ENCODE results near the gene HAUS7.

The HAUS7 gene

GRCh38 chrX:153505361-153505760, 35.0 kb upstream of the HAUS7 start:
- TF ChIP-seq, protein P1, sequence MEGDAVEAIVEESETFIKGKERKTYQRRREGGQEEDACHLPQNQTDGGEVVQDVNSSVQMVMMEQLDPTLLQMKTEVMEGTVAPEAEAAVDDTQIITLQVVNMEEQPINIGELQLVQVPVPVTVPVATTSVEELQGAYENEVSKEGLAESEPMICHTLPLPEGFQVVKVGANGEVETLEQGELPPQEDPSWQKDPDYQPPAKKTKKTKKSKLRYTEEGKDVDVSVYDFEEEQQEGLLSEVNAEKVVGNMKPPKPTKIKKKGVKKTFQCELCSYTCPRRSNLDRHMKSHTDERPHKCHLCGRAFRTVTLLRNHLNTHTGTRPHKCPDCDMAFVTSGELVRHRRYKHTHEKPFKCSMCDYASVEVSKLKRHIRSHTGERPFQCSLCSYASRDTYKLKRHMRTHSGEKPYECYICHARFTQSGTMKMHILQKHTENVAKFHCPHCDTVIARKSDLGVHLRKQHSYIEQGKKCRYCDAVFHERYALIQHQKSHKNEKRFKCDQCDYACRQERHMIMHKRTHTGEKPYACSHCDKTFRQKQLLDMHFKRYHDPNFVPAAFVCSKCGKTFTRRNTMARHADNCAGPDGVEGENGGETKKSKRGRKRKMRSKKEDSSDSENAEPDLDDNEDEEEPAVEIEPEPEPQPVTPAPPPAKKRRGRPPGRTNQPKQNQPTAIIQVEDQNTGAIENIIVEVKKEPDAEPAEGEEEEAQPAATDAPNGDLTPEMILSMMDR (IDR thresholded peaks at IDR 0.05; ENCODE audit: borderline replicate concordance, insufficient read depth, low read depth, low read length): no peak

DNA sequence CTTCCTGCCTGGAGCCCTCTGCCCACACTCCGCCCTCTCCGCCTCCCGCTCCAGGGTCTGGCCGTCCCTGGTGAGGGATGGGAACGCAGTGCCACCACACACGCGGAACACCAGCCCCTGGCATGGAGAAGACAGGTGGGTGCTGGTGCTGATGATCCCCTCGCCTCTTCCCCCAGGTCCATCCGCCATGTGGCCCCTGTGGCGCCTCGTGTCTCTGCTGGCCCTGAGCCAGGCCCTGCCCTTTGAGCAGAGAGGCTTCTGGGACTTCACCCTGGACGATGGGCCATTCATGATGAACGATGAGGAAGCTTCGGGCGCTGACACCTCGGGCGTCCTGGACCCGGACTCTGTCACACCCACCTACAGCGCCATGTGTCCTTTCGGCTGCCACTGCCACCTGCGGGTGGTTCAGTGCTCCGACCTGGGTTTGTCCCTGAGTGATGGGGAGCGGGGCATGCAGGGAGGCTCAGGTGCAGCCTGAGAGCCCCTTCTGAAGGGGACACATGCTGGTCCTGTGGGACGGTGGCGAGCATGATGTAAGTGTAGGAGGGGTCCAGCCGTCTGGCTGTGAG, 34.2 kb upstream of the HAUS7 start:
- TF ChIP-seq, protein P1 (IDR thresholded peaks at IDR 0.05; ENCODE audit: borderline replicate concordance, insufficient read depth, low read depth, low read length): no peak
- no peak overlapping the region for H3K4me3 ChIP-seq (ENCODE audit: low read depth, low read length)

More at GRCh38 chrX:153505361-153505760, 35.0 kb upstream of the HAUS7 start:
- H3K4me3 ChIP-seq (ENCODE audit: low read depth, low read length): no peak overlapping the region

DNA sequence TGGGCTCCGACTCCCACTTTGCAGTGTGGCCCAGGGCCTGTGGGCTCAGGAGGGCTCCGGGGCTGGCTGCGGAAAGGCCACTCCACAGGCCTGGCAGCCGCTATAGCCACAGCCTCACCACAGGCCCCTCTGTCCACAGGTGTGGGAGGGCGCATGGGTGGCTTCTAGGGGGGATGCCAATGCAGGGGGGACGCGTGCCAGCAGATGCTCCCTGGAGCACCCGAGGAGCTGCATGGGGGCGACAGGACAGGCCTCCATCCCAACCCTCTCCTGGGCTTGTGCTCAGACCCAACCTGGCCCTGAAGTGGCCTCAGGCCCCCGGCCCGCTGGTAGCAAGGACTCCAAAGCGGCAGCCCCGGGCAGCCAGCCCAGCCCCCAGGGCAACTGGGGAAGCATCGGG, 32.4 kb upstream of the HAUS7 start:
- TF ChIP-seq, protein P1 (IDR thresholded peaks at IDR 0.05; ENCODE audit: borderline replicate concordance, insufficient read depth, low read depth, low read length): no peak
- H3K4me3 ChIP-seq (ENCODE audit: low read depth, low read length): no peak overlapping the region

GRCh38 chrX:153502131-153502530, 31.8 kb upstream of the HAUS7 start:
- TF ChIP-seq, protein P1 (IDR thresholded peaks at IDR 0.05; ENCODE audit: borderline replicate concordance, insufficient read depth, low read depth, low read length): no peak
- no peak overlapping the region for H3K4me3 ChIP-seq (ENCODE audit: low read depth, low read length)

DNA sequence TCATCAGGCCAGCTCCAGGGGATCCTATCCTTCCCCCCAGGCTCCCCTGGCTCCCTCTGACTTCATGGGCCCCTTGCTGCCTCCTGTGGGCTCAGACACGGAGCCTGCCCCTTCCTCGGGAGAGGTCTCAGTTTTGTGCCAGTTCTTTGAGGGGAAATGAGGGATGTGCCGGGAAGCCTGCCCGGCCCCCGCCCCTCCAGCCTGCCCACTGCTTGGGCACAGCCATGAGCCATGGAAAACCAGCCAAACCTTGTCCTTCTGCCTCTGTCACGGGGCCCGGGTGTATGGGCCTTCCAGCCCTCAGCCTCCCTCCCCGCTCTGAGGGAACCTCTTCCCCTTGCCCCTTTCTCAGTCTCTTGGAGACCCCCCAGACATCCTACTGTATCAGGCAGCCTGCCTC, 31.2 kb upstream of the HAUS7 start:
- no peak overlapping the region for H3K4me3 ChIP-seq (ENCODE audit: low read depth, low read length)
- TF ChIP-seq, protein P1 (IDR thresholded peaks at IDR 0.05; ENCODE audit: borderline replicate concordance, insufficient read depth, low read depth, low read length): no peak

- H3K4me3 ChIP-seq (ENCODE audit: low read depth, low read length): no peak overlapping the region
- TF ChIP-seq, protein P1 (IDR thresholded peaks at IDR 0.05; ENCODE audit: borderline replicate concordance, insufficient read depth, low read depth, low read length): no peak
Measured at GRCh38 chrX:153500676-153501280, 30.4 kb upstream of the HAUS7 start.

GRCh38 chrX:153499876-153500275, 29.5 kb upstream of the HAUS7 start:
- no peak overlapping the region for H3K4me3 ChIP-seq (ENCODE audit: low read depth, low read length)
- TF ChIP-seq, protein P1 (IDR thresholded peaks at IDR 0.05; ENCODE audit: borderline replicate concordance, insufficient read depth, low read depth, low read length): no peak
